Skeletal muscle tissue (tissue), 4 donors: ENCODE results near the gene GPD1. TPM values are rescaled to one million over a fixed set of nuclear protein-coding genes. Genes with fewer than 3 reads are reported as not detected.

Experiments used
- H3K27ac ChIP-seq: one replicate; pipeline ENCODE4 v1.7.0; 2013; ENCODE audit warnings: mild to moderate bottlenecking, low read depth, low read length, inconsistent platforms
- H3K27me3 ChIP-seq, 3 donors: one replicate each; pipeline ENCODE4 v1.7.0; 2013; ENCODE audit warnings: low read length in 3 of 3; ENCODE audit not compliant: control insufficient read depth in 3 of 3, insufficient read depth in 3 of 3
- H3K36me3 ChIP-seq, 3 donors: one replicate each; pipeline ENCODE4 v1.7.0; 2013; ENCODE audit warnings: low read length in 3 of 3; ENCODE audit not compliant: control insufficient read depth in 3 of 3, insufficient read depth in 3 of 3
- H3K4me1 ChIP-seq, 3 donors: one replicate each; pipeline ENCODE4 v1.7.0; 2013; ENCODE audit warnings: low read length in 3 of 3, mild to moderate bottlenecking in 3 of 3; ENCODE audit not compliant: control insufficient read depth in 3 of 3, insufficient read depth in 3 of 3
- H3K4me3 ChIP-seq, 3 donors: one replicate each; pipeline ENCODE4 v1.7.0; 2013; ENCODE audit warnings: low read length in 3 of 3
- H3K9ac ChIP-seq, 3 donors: one replicate each; pipeline ENCODE4 v1.7.0; 2013; ENCODE audit warnings: low read length in 3 of 3, mild to moderate bottlenecking in 3 of 3, moderate library complexity in 2 of 3, low read depth in 1 of 3
- H3K9me3 ChIP-seq, 3 donors: one replicate each; pipeline ENCODE4 v1.7.0; 2013; ENCODE audit warnings: low read length in 3 of 3; ENCODE audit not compliant: control insufficient read depth in 3 of 3
- total RNA-seq: library from RNA; depleted of rRNA; stranded (reverse); fragments of >200 nt; gene quantifications from one replicate; pipeline ENCODE4 v1.2.3, GENCODE V29; 2014
- donor health status: Osteomylitis.

Gene GPD1
- total RNA-seq, 1 donor from 2014 or later, result 104 TPM

GRCh38 chr12:50106907-50107306 lies 3.1 kb downstream of the GPD1 start:
- peak overlapping the region; percentile 45 to 88 (median 86) for H3K4me3 ChIP-seq
- H3K4me1 ChIP-seq, result peaks cover 84 to 93% (median 90%) of the 10 kb centered on the region in 3 donors
- H3K36me3 ChIP-seq, result peaks cover 18 to 29% (median 26%) of the 10 kb centered on the region in 3 donors
- H3K27ac ChIP-seq, result no peak overlapping the region
- no peaks in the 10 kb centered on the region for H3K9me3 ChIP-seq
- H3K27me3 ChIP-seq, result no peaks in the 10 kb centered on the region
- H3K9ac ChIP-seq, result peak overlapping the region in 2 of 3 donors; percentile 10 to 89

DNA sequence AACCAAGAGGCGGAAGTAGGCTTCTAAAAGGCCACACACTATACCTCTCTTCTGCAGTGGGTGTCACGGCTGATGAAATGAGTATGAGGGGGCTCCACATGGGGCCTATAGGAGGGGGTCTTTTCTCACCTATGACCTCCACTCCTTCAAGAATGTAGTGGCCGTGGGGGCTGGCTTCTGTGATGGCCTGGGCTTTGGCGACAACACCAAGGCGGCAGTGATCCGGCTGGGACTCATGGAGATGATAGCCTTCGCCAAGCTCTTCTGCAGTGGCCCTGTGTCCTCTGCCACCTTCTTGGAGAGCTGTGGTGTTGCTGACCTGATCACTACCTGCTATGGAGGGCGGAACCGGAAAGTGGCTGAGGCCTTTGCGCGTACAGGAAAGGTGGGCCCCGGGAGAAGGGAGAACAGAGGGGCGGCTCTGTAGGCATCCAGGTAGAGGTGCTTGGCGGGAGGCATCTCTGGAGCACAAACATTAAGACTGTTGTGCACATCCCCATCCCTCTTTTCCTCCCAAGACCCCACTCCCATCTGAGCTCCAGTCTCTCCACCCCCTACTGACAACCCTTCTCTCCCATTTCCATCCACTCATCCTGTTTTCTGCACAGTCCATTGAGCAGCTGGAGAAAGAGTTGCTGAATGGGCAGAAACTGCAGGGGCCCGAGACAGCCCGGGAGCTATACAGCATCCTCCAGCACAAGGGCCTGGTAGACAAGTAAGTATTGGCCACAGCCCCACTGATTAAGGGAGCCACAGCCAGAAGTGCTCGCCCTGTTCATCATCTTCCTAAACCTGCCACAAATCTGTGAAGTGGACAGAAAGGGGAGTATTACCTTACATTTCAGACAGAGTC lies 3.8 kb downstream of the GPD1 start:
- peaks cover 18 to 32% (median 26%) of the 10 kb centered on the region in 3 donors for H3K36me3 ChIP-seq
- H3K9me3 ChIP-seq, result no peaks in the 10 kb centered on the region
- peak overlapping the region in 1 of 3 donors; percentile 89 for H3K9ac ChIP-seq
- H3K4me1 ChIP-seq, result peaks cover 76 to 93% (median 89%) of the 10 kb centered on the region in 3 donors
- peak overlapping the region; percentile 25 for H3K27ac ChIP-seq
- H3K27me3 ChIP-seq, result no peaks in the 10 kb centered on the region
- H3K4me3 ChIP-seq, result peak overlapping the region in 1 of 3 donors; percentile 4

- peak overlapping the region; percentile 59 to 88 (median 64) for H3K9ac ChIP-seq
- H3K27me3 ChIP-seq, result no peaks in the 10 kb centered on the region
- H3K27ac ChIP-seq, result peak overlapping the region; percentile 100
- peaks cover 18 to 32% (median 26%) of the 10 kb centered on the region in 3 donors for H3K36me3 ChIP-seq
- H3K4me1 ChIP-seq, result peaks cover 66 to 87% (median 84%) of the 10 kb centered on the region in 3 donors
- H3K9me3 ChIP-seq, result no peaks in the 10 kb centered on the region
- H3K4me3 ChIP-seq, result peak overlapping the region; percentile 34 to 60 (median 48)
Measured at GRCh38 chr12:50109319-50109718, 5.5 kb downstream of the GPD1 start.

DNA sequence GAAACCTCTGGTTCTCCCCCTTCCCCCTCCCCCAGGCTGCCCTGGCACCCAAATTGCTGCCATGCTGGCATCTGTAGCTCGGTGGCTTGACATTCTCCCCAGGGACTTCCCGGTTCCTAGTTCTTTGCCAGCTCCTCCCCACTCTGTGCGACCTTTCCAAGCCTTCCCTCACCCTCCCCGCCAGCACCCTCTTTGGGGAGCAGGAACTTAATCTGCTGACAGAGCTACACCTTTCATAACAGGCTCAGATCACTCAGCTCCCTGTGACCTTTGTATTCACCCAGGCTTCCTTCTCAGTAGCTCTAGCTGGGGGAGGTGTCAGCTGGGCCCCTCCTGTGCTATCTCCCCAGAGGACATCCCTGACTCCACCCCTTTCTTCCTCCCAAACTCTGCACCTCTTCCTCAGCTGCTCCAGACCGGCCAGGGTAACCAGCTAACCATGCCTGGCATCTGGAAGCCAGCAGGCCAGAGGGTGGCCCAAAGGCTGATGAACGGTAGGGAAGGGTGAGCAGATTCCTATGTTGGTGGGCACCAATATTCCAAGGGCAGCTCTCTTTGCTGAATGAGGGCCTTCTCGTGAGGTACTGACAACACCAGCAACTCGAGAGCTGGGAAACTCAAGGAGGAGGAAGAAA lies 6.4 kb downstream of the GPD1 start:
- H3K9ac ChIP-seq, result peak overlapping the region; percentile 64 to 88 (median 79)
- H3K4me1 ChIP-seq, result peaks cover 64 to 79% (median 76%) of the 10 kb centered on the region in 3 donors
- H3K36me3 ChIP-seq, result peaks cover 18 to 32% (median 26%) of the 10 kb centered on the region in 3 donors
- H3K4me3 ChIP-seq, result peak overlapping the region; percentile 57 to 69 (median 63)
- no peaks in the 10 kb centered on the region for H3K27me3 ChIP-seq
- H3K27ac ChIP-seq, result peak overlapping the region; percentile 100
- H3K9me3 ChIP-seq, result no peaks in the 10 kb centered on the region

- H3K9me3 ChIP-seq, result no peaks in the 10 kb centered on the region
- H3K27me3 ChIP-seq, result no peaks in the 10 kb centered on the region
- H3K36me3 ChIP-seq, result peaks cover 18 to 32% (median 23%) of the 10 kb centered on the region in 3 donors
- peak overlapping the region; percentile 64 to 88 (median 79) for H3K9ac ChIP-seq
- peak overlapping the region; percentile 57 to 69 (median 63) for H3K4me3 ChIP-seq
- peaks cover 58 to 76% (median 73%) of the 10 kb centered on the region in 3 donors for H3K4me1 ChIP-seq
- H3K27ac ChIP-seq, result peak overlapping the region; percentile 100
Measured at GRCh38 chr12:50110762-50111351, 7.0 kb downstream of the GPD1 start.

DNA sequence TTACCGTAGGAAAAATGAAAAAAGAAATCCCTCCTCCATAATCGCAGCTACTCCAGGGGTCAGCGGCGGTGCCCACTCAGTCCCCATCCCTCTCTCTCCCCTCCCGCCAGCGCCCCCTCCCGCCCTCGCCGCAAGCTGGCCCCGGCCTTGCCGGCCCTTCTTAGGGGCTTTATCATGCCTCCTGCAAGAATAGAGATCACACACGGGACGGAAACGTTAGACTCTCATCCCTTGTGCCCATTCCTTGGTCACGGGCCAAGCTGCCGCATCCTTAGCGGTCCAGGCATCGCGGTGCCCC lies 7.5 kb downstream of the GPD1 start:
- no peaks in the 10 kb centered on the region for H3K27me3 ChIP-seq
- H3K9me3 ChIP-seq, result no peaks in the 10 kb centered on the region
- peaks cover 18 to 32% (median 24%) of the 10 kb centered on the region in 3 donors for H3K36me3 ChIP-seq
- H3K4me3 ChIP-seq, result peak overlapping the region; percentile 55 to 69 (median 63)
- peaks cover 56 to 73% (median 69%) of the 10 kb centered on the region in 3 donors for H3K4me1 ChIP-seq
- peak overlapping the region; percentile 64 to 88 (median 79) for H3K9ac ChIP-seq
- H3K27ac ChIP-seq, result peak overlapping the region; percentile 100

DNA sequence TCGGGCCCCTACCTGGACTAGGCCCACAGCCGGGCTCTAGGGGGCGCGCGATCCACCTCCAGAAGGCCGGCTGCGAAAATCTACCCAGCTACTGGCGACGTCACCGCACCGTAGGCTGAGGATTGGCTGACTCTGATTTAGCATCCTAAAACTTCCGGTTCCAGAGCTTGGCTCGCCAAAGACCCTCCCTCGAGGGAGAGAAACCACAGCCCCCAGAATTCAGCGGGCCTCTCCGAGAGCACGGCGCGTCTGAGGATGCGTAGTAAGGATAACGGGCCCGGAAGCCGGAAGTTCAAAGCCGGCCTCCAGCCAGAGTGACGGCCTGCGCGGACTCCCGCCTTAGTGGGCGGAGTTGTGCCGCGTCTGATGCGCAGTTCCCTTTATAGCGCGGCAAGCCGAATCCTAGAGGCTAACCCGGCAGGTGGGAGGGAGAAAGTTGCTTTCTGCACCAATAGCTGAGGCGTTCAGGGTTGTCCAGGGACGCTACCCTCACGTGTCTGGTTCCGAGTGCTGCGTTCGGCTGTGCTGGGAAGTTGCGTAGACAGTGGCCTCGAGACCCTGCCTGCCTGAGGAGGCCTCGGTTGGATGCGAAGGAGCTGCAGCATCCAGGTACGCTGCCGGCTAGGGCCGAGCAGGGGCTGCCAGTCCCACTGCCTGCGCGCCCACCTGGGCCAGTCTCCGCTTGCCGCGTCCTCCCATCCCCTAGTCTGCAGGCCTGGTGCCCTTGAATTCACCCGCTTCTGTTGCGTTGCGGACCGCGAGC lies 8.1 kb downstream of the GPD1 start, which contains the start of gene COX14:
Gene COX14 (plus strand): TSS at position 544 of the 763 bp plus-strand sequence. CDS start 7,808 bp downstream, outside the sequence.
- Histone ChIP-seq H3K27me3 (no peaks in the 10 kb centered on the region), H3K4me1 (peaks cover 56 to 74% (median 66%) of the 10 kb centered on the region in 3 donors), H3K9me3 (no peaks in the 10 kb centered on the region), H3K9ac (peak within 1 kb of the TSS; percentile 95 to 100 (median 99)), H3K27ac (peak within 1 kb of the TSS; percentile 100), H3K36me3 (peaks cover 17 to 29% (median 27%) of the 10 kb centered on the region in 3 donors), H3K4me3 (peak within 1 kb of the TSS; percentile 97 to 100 (median 100))

DNA sequence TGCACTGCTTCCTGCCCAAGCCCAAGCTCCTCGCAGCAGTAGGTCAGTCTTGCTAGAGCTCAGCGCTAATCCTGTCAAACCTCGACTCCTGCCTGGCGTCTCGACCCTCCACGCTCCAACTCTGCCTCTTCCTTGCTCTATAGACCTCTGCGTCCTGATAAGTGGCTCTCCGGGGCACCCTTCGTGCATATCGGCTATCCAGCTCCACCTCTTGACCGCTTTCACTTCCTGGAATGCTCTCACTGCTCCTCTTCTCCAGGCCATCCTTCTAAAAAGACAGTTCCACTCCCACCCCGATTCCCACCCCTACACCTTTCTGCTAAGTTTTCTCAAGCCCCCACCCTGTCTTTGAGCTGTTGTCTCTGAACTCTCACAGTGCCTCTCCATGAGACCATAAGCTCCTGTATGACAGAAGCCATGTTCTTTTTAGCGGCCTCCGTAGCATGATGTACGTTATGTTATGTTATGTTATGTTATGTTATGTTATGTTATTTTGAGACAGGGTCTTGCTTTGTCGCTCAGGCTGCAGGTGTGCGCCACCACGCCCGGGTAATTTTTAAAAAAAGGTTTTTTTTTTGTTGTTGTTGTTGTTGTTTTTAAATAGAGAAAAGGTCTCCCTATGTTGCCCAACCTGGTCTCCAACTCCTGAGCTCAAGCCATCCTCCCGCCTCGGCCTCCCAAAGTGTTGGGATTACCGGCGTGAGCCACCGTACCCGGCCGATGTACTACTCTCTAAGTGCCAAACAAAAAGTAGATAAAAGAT lies 8.8 kb downstream of the GPD1 start:
- H3K27me3 ChIP-seq, result no peaks in the 10 kb centered on the region
- H3K9me3 ChIP-seq, result no peaks in the 10 kb centered on the region
- H3K36me3 ChIP-seq, result peaks cover 10 to 23% (median 20%) of the 10 kb centered on the region in 3 donors
- peak overlapping the region; percentile 100 for H3K27ac ChIP-seq
- peak overlapping the region; percentile 95 to 100 (median 99) for H3K9ac ChIP-seq
- H3K4me1 ChIP-seq, result peaks cover 53 to 74% (median 64%) of the 10 kb centered on the region in 3 donors
- H3K4me3 ChIP-seq, result peak overlapping the region; percentile 97 to 100 (median 100)
